Ishikawa (cell line): ENCODE results near the gene RASA3.

Source experiments
- EP300 ChIP-seq: IDR thresholded peaks from 2 replicates; pipeline ENCODE4 v1.6.1; 2012; ENCODE audit warnings: borderline replicate concordance
- NFIC ChIP-seq: IDR thresholded peaks from 2 replicates; pipeline ENCODE4 v1.6.1; 2012
- RAD21 ChIP-seq: IDR thresholded peaks from 2 replicates; pipeline ENCODE4 v1.6.1; 2012; ENCODE audit warnings: low read depth
- TAF1 ChIP-seq: IDR thresholded peaks from 2 replicates; pipeline ENCODE4 v1.6.1; 2012; ENCODE audit warnings: low read depth, mild to moderate bottlenecking
- TCF12 ChIP-seq: IDR thresholded peaks from 2 replicates; pipeline ENCODE4 v1.6.1; 2012; ENCODE audit warnings: low read depth
- YY1 ChIP-seq: IDR thresholded peaks from 2 replicates; pipeline ENCODE4 v1.6.1; 2012; ENCODE audit warnings: low read depth
- ZBTB7A ChIP-seq: IDR thresholded peaks from 2 replicates; pipeline ENCODE4 v1.6.1; 2012; ENCODE audit warnings: low read depth
- TF ChIP-seq, protein P1 (sequence below): IDR thresholded peaks from 2 replicates; pipeline ENCODE4 v1.6.1; 2012; ENCODE audit warnings: low read depth, mild to moderate bottlenecking
- TF ChIP-seq, protein P2 (sequence below): IDR thresholded peaks from 2 replicates; pipeline ENCODE4 v1.6.1; 2012
- TF ChIP-seq, protein P3 (sequence below): IDR thresholded peaks from 2 replicates; pipeline ENCODE4 v1.6.1; 2012

DNA sequence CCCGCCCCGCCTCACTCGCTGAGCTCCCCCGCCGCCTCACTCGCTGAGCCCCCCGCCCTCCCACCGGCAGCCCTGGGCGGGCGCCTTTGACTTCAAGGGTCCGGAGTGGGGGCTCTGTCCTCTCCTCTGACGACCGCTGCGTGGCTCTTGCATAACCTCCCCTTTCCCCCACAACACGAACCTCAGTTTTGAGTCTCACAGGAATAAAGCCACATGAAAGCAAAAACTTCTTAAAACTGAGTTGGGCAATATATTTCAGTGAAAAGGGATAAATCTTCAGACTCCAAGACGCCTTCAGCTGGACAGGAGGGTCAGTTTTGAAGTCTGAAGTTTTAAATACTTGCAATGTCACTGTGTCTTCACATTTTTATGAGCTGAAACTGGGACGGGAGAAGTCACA lies 87.9 kb downstream of the RASA3 start:
- TF ChIP-seq RAD21 = no peak
- TF ChIP-seq, protein P1, sequence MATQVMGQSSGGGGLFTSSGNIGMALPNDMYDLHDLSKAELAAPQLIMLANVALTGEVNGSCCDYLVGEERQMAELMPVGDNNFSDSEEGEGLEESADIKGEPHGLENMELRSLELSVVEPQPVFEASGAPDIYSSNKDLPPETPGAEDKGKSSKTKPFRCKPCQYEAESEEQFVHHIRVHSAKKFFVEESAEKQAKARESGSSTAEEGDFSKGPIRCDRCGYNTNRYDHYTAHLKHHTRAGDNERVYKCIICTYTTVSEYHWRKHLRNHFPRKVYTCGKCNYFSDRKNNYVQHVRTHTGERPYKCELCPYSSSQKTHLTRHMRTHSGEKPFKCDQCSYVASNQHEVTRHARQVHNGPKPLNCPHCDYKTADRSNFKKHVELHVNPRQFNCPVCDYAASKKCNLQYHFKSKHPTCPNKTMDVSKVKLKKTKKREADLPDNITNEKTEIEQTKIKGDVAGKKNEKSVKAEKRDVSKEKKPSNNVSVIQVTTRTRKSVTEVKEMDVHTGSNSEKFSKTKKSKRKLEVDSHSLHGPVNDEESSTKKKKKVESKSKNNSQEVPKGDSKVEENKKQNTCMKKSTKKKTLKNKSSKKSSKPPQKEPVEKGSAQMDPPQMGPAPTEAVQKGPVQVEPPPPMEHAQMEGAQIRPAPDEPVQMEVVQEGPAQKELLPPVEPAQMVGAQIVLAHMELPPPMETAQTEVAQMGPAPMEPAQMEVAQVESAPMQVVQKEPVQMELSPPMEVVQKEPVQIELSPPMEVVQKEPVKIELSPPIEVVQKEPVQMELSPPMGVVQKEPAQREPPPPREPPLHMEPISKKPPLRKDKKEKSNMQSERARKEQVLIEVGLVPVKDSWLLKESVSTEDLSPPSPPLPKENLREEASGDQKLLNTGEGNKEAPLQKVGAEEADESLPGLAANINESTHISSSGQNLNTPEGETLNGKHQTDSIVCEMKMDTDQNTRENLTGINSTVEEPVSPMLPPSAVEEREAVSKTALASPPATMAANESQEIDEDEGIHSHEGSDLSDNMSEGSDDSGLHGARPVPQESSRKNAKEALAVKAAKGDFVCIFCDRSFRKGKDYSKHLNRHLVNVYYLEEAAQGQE = no peak
- no peak for TF ChIP-seq TAF1
- TF ChIP-seq, protein P2, sequence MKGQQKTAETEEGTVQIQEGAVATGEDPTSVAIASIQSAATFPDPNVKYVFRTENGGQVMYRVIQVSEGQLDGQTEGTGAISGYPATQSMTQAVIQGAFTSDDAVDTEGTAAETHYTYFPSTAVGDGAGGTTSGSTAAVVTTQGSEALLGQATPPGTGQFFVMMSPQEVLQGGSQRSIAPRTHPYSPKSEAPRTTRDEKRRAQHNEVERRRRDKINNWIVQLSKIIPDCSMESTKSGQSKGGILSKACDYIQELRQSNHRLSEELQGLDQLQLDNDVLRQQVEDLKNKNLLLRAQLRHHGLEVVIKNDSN = no peak
- TF ChIP-seq ZBTB7A = peak; percentile 67; the same call in 1 of the 2 replicates
- no peak for TF ChIP-seq TCF12
- TF ChIP-seq EP300 = no peak
- TF ChIP-seq, protein P3, sequence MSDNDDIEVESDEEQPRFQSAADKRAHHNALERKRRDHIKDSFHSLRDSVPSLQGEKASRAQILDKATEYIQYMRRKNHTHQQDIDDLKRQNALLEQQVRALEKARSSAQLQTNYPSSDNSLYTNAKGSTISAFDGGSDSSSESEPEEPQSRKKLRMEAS = no peak
- no peak for TF ChIP-seq NFIC
- no peak for TF ChIP-seq YY1
